Measurements from ENCODE around the gene GTF3C5.
"Not testable (repeated sequence)": the region's sequence is repeated elsewhere in the genome, so short reads cannot be mapped to it uniquely, and the experiment has no call there.

Gene GTF3C5

DNA sequence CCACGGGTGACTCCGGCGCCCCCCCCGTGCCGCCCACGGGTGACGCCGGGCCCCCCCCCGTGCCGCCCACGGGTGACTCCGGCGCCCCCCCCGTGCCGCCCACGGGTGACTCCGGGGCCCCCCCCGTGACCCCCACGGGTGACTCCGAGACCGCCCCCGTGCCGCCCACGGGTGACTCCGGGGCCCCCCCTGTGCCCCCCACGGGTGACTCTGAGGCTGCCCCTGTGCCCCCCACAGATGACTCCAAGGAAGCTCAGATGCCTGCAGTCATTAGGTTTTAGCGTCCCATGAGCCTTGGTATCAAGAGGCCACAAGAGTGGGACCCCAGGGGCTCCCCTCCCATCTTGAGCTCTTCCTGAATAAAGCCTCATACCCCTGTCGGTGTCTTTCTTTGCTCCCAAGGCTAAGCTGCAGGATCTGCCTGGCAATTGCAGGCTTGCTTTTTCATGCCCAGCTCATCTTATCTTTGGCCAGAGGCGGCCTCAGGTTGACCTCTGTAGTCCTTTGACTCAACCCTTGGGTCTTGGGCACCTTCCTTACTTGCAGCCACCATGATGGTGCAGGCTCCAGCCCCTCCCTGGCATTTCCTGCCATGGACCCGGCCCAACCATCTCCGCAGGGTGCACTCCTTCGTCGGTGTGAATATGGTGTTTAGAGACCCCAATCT lies 40.8 kb downstream of the GTF3C5 start:
- no peak for DNase-seq (ENCODE audit: low spot score)

DNA sequence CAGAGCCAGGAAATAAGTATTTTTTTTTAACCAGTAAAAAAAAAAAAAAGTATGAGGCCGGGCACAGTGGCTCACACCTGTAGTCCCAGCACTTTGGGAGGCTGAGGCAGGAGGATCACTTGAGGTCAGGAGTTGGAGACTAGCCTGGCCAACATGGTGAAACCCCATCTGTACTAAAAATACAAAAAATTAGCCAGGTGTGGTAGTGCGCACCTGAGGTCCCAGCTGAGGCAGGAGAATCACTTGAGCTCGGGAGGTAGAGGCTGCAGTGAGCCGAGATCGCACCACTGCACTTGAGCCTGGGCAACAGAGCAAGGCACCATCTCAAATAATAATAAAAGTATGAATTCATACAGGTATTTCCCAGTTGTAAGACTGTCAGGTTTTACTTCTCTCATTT lies 41.4 kb downstream of the GTF3C5 start:
- not testable (repeated sequence) for DNase-seq (ENCODE audit: low spot score)

DNA sequence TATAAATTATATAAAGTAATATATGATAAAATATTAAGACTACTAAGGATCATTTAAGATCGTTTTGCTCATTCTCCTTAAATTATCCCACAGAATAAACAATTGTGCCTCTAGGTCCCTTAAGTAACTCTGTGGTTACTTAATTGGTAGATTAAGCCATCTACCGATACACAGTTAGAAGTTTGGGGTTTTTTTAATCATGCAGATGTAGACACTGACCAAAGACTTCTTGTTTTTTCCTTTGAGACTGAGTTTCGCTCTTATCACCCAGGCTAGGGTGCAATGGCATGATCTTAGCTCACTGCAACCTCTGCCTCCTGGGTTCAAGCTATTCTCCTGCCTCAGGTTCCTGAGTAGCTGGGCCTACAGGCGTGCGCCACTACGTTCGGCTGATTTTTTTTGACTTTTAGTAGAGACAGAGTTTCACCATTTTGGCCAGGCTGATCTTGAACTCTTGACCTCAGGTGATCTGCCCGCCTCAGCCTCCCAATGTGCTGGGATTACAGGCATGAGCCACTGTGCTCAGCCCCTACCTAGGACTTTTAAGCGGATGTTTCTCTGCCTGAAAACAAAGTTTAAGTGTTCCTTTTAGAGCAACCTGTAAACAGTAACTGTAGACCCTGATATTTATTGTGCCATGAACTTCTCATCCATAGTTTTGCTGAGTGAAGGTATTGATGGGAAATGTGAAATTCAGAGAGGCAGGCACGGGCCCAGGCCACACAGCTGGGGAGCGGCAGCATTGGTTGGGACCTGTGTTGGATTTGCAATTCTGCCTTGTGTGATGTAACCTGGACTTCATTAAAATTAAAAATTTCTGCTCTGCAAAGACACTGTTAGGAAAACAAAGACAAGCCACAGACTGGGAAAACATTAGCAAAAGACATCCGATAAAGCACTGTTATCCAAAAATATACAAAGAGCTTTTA lies 42.6 kb downstream of the GTF3C5 start:
- no peak for DNase-seq (ENCODE audit: low spot score)

DNA sequence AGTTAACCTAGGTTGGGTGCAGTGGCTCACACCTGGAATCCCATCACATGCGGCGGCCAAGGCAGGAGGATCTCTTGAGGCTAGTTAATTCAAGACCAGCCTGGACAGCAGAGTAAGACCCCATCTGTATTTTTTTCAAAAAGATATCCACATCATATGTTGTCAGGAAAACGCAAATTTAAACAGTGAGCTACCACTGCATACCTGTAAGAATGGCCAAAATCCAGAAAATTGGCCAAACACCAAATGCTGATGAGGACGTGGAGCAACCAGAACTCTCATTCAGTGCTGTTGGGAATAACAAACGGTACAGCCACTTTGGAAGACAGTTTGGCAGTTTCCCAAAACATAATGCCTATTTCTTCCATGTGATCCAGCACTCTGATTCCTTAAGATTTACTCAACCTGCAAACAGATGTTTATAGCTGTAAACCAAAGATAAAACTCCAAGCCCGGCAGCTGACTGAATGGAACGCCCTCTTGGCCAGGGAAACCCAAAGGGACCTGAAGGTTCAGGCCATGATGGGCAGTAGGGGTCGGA lies 43.4 kb downstream of the GTF3C5 start:
- no peak for DNase-seq (ENCODE audit: low spot score)

DNA sequence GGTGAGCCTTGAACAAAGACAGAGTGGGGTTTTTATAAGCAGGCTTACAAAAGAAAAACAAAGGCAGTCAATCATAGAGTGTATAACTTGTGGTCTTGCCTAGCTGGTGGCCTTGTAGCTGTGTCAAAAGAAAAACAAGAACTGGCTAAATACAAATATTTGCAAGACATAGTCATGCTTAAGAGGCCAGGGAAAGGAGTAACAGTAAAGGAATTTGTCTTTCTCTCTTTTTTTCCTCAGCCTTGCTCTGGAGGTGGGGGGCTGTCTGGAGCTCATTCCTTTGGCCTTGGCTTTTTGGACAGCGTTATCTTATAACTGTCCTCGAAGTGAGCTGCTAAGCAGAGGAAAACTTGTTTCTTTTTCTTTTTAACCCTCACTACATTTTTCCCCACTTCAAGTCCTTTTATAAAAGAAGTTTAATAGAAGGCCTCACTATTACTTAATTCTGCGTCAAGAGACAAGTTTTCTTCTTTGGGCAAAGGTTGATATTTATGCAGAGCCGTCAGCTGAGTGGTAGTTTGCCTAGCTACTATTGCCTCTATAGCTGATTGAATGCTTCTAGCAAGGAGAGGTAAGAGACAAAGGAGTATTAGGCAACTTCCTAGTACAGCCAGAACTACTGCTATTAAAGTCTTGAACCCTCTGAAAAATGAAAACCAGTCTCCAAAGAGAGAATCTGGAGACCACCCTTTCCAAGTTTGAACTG lies 45.3 kb downstream of the GTF3C5 start:
- DNase-seq (ENCODE audit: low spot score), result no peak

DNA sequence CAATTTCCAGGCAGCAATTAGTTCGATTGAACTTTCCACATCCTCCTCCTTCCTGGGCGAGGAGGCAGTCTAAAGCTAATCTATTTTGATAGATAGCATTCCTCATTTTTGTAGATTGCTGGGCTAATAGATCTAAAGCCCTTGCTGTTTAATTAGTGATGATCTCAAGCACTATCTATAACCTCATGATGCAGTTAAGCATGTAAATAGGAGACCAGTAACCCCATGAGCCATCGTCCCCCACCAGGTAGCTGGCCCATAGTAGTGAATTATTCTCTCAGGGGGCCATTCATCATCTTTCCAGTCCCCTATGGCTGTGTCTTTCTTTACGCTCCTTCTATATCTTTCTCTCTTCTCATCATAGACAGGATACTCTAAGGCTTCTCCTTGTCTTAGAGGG lies 45.9 kb downstream of the GTF3C5 start:
- DNase-seq (ENCODE audit: low spot score), result no peak

DNA sequence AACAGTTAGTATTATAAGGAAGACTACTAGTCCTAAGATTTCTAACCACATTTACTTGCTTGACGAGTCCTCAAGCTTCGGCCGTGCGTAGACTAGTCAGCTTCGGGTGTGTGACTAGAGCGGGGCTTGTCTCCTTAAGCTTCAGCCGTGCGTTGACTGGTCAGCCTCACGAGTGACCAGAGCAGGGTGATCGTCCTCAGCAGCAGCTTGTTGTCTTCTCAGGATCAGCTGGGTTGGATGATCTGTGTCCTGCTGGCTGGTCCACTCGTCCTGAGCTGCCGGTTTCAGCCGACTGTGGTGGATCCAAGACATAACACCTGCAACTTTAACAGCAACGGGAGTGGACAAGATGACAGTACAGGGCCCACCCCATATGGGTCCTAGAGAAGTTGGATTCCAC lies 47.7 kb downstream of the GTF3C5 start:
- DNase-seq (ENCODE audit: low spot score), result no peak

DNA sequence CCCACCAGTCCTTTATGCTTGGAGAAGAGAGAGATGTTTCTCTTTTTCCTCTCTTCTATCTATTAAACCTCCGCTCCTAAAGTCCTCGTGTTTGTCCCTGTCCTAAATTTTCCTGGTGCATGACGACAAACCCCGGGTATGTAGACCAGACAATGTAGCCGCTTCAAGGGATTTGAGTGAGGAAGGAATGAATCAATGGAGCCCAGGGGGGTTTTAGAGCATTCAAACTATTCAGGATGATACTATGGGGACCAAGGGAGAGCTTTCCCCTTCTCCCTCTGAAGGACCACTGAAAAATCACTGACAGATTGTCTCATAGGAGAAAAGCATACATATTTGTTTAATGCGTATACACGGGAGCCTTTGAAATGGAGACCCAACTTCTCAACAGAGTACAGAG lies 49.4 kb downstream of the GTF3C5 start:
- no peak for DNase-seq (ENCODE audit: low spot score)

DNA sequence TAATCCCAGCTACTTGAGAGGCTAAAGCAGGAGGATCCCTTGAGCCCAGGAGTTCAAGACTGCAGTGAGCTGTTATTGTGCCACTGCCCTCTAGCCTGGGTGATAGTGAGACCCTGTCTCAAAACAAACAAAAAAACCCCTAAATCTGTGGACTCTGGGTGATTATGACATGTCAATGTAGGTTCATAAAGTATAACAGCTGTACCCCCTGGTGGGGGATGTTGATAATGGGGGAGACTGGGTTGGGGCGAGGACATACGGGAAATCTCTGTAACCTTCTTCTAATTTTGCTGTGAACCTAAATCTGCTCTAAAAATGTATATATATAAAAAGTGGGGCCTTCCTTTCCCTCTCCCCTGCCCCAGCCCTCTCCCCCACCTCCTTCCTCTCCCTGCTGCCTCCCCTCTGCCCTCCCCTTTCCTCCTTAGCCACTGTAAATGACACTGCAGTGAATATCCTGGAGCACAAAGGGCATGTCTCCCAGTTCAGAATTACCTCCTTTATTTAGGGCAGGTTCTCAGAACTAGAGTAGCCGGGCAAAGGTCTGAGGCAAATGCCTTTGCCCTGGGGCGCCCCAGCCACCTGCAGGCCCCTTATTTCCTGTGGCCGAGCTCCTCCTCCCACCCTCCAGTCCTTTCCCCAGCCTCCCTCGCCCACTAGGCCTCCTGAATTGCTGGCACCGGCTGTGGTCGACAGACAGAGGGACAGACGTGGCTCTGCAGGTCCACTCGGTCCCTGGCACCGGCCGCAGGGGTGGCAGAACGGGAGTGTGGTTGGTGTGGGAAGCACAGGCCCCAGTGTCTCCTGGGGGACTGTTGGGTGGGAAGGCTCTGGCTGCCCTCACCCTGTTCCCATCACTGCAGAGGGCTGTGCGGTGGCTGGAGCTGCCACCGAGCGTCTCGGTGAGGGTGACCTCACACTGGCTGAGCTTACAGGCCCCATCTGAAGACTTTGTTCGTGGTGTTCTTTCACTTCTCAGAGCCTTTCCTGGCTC lies 50.3 kb downstream of the GTF3C5 start:
- DNase-seq (ENCODE audit: low spot score), result not testable (repeated sequence)

DNA sequence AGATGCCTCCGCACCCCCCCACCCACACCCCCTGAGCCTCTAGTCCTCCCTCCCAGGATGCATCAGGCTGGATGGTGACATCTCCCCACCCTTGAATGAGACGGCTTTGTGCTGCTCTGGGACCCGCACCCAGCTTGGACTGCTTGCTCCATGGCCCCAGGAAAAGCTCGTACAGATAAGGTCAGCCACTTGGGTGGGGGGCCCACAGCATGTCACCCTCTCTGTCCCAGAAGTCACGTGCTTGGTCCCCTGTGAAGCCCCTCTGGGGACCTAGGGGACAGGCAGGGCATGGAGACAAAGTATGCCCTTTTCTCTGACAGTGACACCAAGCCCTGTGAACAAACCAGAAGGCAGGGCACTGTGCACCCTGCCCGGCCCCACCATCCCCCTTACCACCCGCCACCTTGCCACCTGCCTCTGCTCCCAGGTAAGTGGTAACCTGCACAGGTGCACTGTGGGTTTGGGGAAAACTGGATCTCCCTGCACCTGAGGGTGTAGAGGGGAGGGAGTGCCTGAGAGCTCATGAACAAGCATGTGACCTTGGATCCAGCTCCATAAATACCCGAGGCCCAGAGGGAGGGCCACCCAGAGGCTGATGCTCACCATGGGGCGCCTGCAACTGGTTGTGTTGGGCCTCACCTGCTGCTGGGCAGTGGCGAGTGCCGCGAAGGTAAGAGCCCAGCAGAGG lies 51.3 kb downstream of the GTF3C5 start:
- not testable (repeated sequence) for DNase-seq (ENCODE audit: low spot score)

DNA sequence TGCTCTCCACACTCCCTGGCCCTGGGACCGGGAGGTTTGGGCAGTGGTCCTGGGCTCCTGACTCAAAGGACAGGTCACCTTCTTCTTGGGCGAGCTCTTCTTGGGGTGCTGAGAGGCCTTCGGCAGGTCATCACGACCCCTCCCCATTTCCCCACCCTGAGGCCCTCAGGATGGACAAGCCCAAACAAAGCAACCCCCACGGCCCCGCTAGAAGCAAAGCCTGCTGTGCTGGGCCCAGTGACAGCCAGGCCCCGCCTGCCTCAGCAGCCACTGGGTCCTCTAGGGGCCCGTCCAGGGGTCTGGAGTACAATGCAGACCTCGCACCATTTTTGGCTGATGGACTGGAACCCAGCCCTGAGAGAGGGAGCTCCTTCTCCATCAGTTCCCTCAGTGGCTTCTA lies 52.9 kb downstream of the GTF3C5 start:
- not testable (repeated sequence) for DNase-seq (ENCODE audit: low spot score)

DNA sequence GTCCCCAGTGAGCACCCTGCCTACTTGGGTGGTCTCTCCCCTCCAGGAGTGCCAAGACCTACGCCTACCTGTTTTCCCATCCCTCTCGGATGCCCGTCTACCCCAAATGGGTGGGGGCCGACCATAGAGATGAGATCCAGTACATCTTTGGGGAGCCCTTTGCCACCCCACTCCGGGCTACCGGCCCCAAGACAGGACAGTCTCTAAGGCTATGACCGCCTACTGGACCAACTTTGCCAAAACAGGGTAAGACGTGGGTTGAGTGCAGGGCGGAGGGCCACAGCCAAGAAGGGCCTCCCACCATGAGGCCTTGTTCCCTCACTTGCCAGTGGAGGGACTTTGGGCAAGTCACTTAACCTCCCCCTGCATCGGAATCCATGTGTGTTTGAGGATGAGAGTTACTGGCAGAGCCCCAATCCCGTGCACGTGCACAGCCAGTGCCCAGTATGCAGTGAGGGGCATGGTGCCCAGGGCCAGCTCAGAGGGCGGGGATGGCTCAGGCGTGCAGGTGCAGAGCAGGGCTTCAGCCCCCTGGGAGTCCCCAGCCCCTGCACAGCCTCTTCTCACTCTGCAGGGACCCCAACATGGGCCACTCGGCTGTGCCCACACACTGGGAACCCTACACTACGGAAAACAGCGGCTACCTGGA lies 55.5 kb downstream of the GTF3C5 start:
- DNase-seq (ENCODE audit: low spot score), result not testable (repeated sequence)

DNA sequence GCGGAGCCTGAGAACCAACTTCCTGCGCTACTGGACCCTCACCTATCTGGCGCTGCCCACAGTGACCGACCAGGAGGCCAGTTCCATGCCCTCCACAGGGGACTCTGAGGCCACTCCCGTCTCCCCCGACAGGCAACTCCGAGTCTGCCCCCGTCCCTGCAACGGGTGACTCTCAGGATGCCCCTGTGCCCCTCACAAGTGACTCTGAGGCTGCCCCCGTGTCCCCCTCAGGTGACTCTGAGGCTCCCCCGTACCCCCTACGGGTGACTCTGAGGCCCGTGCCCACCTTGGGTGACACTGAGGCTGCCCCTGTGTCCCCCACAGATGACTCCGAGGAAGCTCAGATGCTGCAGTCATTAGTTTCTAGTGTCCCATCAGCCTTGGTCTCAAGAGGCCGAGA lies 56.1 kb downstream of the GTF3C5 start:
- DNase-seq (ENCODE audit: low spot score), result no peak

DNA sequence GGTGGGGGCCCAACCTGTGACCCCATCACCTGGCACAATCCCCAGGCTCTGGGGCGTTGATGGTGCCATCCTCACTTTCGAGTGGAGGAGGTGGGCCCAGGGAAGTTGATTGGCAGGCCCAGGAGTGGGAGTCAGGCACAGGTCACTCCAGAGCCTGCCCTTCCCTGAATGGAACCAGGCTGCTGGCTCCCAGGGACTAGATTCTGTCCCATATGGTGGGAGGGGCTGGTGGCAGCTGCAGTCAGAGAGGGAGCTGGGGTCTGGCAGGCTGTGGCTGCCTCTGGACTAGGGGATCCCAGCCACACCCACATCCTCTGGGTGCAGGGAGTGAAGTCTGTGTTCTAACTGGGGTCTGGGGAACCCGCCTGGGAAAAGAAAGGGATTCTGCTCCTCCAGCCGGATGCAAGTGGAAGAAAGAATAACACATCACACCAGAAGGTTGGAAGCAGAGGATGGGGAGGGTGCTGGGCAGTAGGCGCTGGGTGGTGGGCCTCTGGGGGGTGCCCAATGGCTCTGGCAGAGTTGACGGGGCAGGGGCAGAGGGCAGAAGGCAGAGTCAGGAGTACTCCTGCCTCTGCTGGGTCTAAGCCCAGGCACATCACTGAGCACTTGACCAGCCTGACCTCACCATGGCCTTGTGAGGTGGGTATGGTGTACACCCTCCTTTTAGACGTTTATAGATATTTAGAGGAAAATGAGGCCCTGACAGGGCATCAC lies 56.8 kb downstream of the GTF3C5 start:
- DNase-seq (ENCODE audit: low spot score), result no peak

DNA sequence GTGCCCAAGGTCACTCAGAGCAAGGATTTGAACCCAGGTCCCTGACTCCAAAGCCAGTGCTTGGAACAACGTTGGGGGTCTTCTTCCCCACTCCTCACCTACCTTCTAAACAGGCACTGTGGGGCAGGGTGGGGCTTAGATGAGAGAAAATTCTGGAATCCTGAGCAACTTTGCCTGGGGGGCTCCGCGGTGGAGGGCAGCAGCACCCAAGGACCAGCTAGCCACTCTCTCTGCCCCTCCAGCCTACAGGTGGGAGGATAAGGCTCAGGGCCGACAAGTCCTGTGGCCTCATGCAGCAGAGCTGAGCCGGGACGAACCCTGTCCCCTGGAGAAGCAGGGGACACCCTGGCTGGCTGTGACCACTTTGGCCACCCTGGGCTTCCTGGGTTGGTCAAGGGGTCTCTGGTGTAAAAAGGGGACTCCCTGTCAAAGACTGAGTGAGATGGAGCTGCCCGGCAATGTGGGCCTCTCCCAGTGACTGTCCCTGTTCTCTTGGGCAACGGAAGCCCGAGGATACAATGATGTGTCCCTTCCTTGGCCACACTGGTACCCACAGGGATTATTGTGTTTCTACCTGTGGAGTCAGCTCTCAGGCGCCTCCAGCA lies 57.5 kb downstream of the GTF3C5 start:
- DNase-seq (ENCODE audit: low spot score), result no peak

DNA sequence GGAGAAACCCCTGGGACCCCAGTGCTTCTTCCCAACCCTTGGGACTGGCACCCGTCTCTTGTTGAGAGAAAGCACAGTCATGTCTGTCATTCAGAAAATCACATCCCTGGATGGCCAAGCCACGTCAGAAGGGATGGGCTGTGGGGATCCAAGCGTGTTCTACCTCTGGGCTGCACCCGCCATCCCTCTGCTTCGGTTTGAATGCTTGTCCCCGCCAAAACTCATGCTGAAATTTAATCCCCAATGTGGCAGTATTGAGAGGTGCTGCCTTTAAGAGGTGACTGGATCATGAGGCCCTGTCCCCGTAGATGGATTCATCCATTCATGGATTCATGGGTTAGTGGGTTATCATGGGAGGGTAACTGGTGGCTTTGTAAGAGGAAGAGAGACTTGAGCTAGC lies 58.0 kb downstream of the GTF3C5 start:
- DNase-seq (ENCODE audit: low spot score), result no peak

DNA sequence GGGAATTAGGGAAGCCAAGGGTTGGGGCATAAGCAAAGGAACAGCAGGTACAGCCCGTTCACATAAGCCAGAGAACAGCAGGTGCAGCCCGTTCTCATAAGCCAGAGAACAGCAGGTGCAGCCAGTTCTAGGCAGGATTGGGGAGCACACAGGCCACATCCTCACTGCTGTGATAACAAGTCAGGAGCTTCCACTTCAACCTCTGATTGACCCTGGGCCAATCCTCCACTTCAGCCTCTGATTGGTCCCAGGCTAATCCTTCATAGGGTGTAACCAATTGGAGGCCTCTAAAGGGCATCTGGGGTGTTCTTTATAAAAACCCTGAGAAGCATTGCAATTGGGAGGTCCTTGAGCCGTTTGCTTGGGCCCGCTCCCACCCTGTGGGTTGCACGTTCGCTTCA lies 58.5 kb downstream of the GTF3C5 start:
- DNase-seq (ENCODE audit: low spot score), result no peak

DNA sequence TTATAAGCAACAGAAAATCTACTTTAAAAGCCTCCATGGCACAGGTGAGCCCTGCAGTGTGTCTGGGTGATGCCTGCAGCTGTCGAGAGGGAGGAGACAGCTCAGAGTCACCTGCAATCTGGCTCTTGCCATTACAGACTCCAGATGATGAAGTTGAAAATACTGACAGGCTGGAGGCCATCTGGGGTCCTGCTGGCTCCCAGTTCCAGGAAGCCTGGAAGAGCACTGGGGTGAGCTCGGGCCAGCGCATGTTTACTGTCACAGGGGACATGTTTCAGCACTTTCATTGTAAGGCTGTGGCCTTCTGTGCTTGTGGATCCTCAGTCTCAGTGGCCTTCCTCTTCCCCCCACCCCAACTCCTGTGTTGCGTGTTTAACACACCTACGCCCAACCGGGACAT lies 59.4 kb downstream of the GTF3C5 start:
- no peak for DNase-seq (ENCODE audit: low spot score)

DNA sequence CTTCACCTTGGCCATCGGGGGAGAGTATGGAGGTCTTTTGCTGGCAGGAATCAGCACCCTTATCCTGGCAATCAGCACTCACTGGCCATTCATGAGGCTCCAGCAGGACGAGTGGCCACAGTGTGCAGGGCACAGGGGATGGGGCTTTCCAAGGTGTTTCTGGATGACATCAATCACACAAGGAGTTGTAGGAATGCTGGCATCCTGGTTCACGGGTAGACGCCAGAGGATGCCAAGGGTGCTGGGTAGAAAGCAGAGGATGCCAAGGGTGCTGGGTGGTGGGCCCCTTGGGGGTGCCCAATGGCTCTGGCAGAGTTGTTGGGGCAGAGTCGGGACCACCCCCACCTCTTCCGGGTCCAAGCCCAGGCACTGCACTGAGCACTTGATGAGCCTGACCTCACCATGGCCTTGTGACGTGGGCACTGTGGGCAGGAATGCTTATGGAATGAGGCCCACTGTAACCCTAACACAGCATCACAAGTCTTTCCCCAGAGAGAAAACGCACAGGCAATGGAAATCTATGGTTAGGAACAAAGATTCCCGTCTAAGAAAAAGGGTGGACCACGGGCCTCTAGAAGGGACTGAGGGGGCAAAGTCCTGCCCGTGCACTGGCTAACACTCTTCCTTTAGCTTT lies 60.1 kb downstream of the GTF3C5 start:
- no peak for DNase-seq (ENCODE audit: low spot score)

All from ecto neural progenitor cell (in vitro differentiated cells).